Heart right ventricle (tissue), 16 donors: Measurements from ENCODE around the gene ADAM23. TPM values are rescaled to one million over a fixed set of nuclear protein-coding genes. Genes with fewer than 3 reads are reported as not detected.

Experiments
- ATAC-seq, 8 donors: fragments of 200-7000 bp; cut with Tn5 transposase; one replicate each; pipeline ENCODE4 v1.9.1; 2020; ENCODE audit warnings: mild to moderate bottlenecking in 8 of 8, moderate library complexity in 8 of 8, moderate number of reproducible peaks in 1 of 8
- DNase-seq, 2 donors: peaks; one replicate each; pipeline ENCODE4 v3.0.0-alpha.2; 2020
- H3K27ac ChIP-seq, 10 donors: fragments of 200-600 bp; sonication (generic) in 2 of 10; one replicate each; pipeline versions ENCODE4 v1.5.0 to v1.8.0; 2020 to 2022; ENCODE audit warnings: mild to moderate bottlenecking in 3 of 10
- H3K27me3 ChIP-seq, 7 donors: fragments of 200-600 bp; one replicate each; pipeline ENCODE4 v1.8.0; 2021 to 2022; ENCODE audit warnings: mild to moderate bottlenecking in 2 of 7
- H3K36me3 ChIP-seq, 9 donors: fragments of 200-600 bp; sonication (generic) in 1 of 9; one replicate each; pipeline versions ENCODE4 v1.5.0 to v1.8.0; 2020 to 2022; ENCODE audit warnings: mild to moderate bottlenecking in 2 of 9
- H3K4me1 ChIP-seq, 9 donors: fragments of 200-600 bp; sonication (generic) in 1 of 9; one replicate each; pipeline versions ENCODE4 v1.5.0 to v1.8.0; 2020 to 2022; ENCODE audit warnings: mild to moderate bottlenecking in 4 of 9
- H3K4me3 ChIP-seq, 10 donors: fragments of 200-600 bp; sonication (generic) in 2 of 10; one replicate each; pipeline versions ENCODE4 v1.5.0 to v1.8.0; 2020 to 2022; ENCODE audit warnings: mild to moderate bottlenecking in 7 of 10, moderate library complexity in 2 of 10
- H3K9me3 ChIP-seq, 11 donors: fragments of 200-600 bp in 10 of 11; sonication (generic) in 2 of 11; one replicate each; pipeline versions ENCODE4 v1.5.0 to v1.8.0; 2013 to 2022; ENCODE audit warnings: mild to moderate bottlenecking in 2 of 11, control low read depth in 1 of 11, moderate library complexity in 1 of 11
- CTCF ChIP-seq, 9 donors: fragments of 200-600 bp; sonication (generic) in 2 of 9; IDR thresholded peaks; one replicate each; pipeline versions ENCODE4 v1.5.0 to v1.8.0; 2021 to 2022; ENCODE audit warnings: antibody characterized with exemption in 9 of 9, mild to moderate bottlenecking in 5 of 9, moderate library complexity in 1 of 9
- WGBS, 2 donors: extraction: QIAGEN DNeasy Blood & Tissue Kit; methylation state at CpG; one replicate each; pipeline ENCODE4 v1.1.7; 2013; ENCODE audit warnings: inconsistent platforms in 1 of 2; 5-methylcytosine and 5-hydroxymethylcytosine counted together
- intact Hi-C, 10 donors: fragments of 100-400 bp; cut with DNase I; formaldehyde crosslinking; loops; one replicate each; pipeline versions ENCODE4 v1.11.1 to v1.14.2; 2022
- polyA plus RNA-seq, 2 donors: library from polyadenylated mRNA; stranded (reverse); fragments of 200-250 nt; gene quantifications; one replicate each; pipeline ENCODE4 v1.2.3, GENCODE V29; 2013
- total RNA-seq, 10 donors: library from RNA; stranded (reverse); fragmentation: NEBNext Ultra II Directional in 3 of 10; extraction: Animal tissue kit (Norgen Biotek cat#: 25700) in 3 of 10; gene quantifications; one replicate each; pipeline versions ENCODE4 v1.2.1 to v1.2.4, GENCODE V29; 2021 to 2023
- donor health status: Arrhythmogenic right ventricular cardiomyopathy.
- donor health status: ischemic (EF 13 %, LVEDD 7.1; RV severe dilation, severe dysfunction).
- donor health status: healthy with polysubstance abuse.
- donor health status: DM: no; HTN: yes; CAD: no.
- donor health status: DM: no; HTN: no; CAD: no.
- donor health status: ischemic (EF 25% LVEDD 6.9; RV normal size, moderate dysfunction).
- donor health status: ischemic (EF 25% LVEDD 5.7; RV mildly dilated, moderate dysfunction).
- donor health status: healthy.
- donor health status: DM: yes; HTN: yes; CAD: no.
- donor health status: Ischemic cardiomyopathy.
- donor health status: ischemic (EF 35%, LVEDD 5.7; RV mildly dilated, moderate dysfunction).
- donor health status: nonischemic (EF 11% LVEDD 7.7; RV severe dilation, severe dysfunction).
- donor health status: DM: yes; HTN: yes; CAD: no.
- donor health status: PGD.
- donor health status: ischemic (EF 29% LVEDD 5.4; RV normal size, mild dysfunction).
- donor health status: nonischemic (EF 23%, LVEDD 6.1; RV moderate dilation, normal function).

The ADAM23 gene
- total and polyA plus RNA-seq, 12 donors: 11.9 to 101 (median 66.2) TPM

- TF ChIP-seq CTCF (IDR thresholded peaks at IDR 0.05): no peak
- intact Hi-C loops: no loop called here
- no peak for ATAC-seq
Observed at GRCh38 chr2:206603243-206603642, 159.9 kb downstream of the ADAM23 start.

GRCh38 chr2:206610451-206610850 lies 167.1 kb downstream of the ADAM23 start:
- Histone ChIP-seq H3K4me3 (no peak overlapping the region), H3K4me1 (peaks cover 0 to 5% (median 0%) of the 10 kb centered on the region in 9 donors), H3K9me3 (no peaks in the 10 kb centered on the region), H3K27ac (no peak overlapping the region), H3K36me3 (peaks cover 0 to 10% (median 0%) of the 10 kb centered on the region in 9 donors), H3K27me3 (no peaks in the 10 kb centered on the region)
- no peak for TF ChIP-seq CTCF (IDR thresholded peaks at IDR 0.05)
- no peak for ATAC-seq
- intact Hi-C loops: no loop called here
- WGBS, 2 donors: 78 to 79% methylated on average over 1 of the region's 1 CpG
- DNase-seq: no peak

More at GRCh38 chr2:206603243-206603642, 159.9 kb downstream of the ADAM23 start:
- Histone ChIP-seq H3K4me3 (no peak overlapping the region), H3K27ac (no peak overlapping the region), H3K9me3 (no peaks in the 10 kb centered on the region), H3K4me1 (no peaks in the 10 kb centered on the region), H3K27me3 (no peaks in the 10 kb centered on the region), H3K36me3 (peaks cover 0 to 11% (median 0%) of the 10 kb centered on the region in 9 donors)
- no peak for DNase-seq
- WGBS, 2 donors: 88 to 96% methylated on average over 3 of the region's 3 CpGs

- Histone ChIP-seq H3K36me3 (peaks cover 0 to 10% (median 0%) of the 10 kb centered on the region in 9 donors), H3K4me3 (no peak overlapping the region), H3K9me3 (no peaks in the 10 kb centered on the region), H3K27me3 (no peaks in the 10 kb centered on the region), H3K27ac (no peak overlapping the region), H3K4me1 (peaks cover 0 to 12% (median 0%) of the 10 kb centered on the region in 9 donors)
- DNase-seq (no peak), ATAC-seq (no peak)
- 94 to 96% methylated on average over 6 of the region's 6 CpGs for WGBS, 2 donors
- intact Hi-C loops: no loop called here
- no peak for TF ChIP-seq CTCF (IDR thresholded peaks at IDR 0.05)
Observed at GRCh38 chr2:206611191-206611590, 167.9 kb downstream of the ADAM23 start.

- Histone ChIP-seq H3K4me3 (no peak overlapping the region), H3K27me3 (no peaks in the 10 kb centered on the region), H3K9me3 (no peaks in the 10 kb centered on the region), H3K36me3 (peaks cover 0 to 10% (median 0%) of the 10 kb centered on the region in 9 donors), H3K4me1 (peaks cover 0 to 12% (median 0%) of the 10 kb centered on the region in 9 donors), H3K27ac (no peak overlapping the region)
- no peak for TF ChIP-seq CTCF (IDR thresholded peaks at IDR 0.05)
- DNase-seq: no peak
- no peak for ATAC-seq
- intact Hi-C loops: no loop called here
- WGBS, 2 donors: 45 to 48% methylated on average over 3 of the region's 3 CpGs
Observed at GRCh38 chr2:206611736-206612135, 168.4 kb downstream of the ADAM23 start.
